ENCODE measurements around the gene PRKD2. TPM values are rescaled to one million over a fixed set of nuclear protein-coding genes. Genes with fewer than 3 reads are reported as not detected.

The PRKD2 gene
- total RNA-seq, 2 experiments from 2014 or later = 78.8 to 84.4 TPM

DNA sequence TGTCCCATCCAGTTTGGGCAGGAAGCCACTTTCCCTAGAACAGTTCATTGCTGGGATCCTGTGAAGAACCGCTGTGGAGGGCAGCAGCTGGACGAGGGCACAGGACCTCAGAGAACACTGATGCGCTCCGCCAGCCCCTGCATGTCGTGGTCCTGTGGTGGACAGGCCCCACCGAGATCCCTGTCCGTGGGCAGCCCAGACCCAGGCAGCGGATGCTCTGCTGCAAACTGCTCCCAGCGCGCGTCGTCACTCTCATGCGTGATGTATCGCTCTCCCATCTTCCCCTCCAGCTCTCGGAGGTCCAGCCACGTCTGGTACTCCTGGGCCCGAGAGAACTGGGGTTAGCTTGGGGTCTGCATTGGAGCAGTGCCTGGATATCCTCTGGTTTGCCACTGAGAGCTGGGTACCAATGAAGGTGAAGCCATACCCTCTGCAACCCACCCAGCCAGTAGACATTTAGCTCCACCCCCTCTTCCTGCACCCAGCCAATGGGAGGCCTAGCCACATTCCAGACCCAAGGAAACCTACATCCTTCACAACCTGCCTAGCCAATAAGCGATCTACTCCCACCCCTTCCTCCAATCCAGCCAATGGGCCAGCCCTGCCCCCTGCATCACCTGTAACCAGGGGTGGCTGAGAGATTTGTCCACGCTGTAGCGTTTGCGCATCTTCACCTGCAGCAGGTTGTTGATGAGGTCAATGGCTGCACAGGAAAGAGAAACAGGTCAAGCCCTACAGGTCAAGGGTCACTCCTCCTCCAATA is 42.3 kb downstream of the PRKD2 start:
- Mint-ChIP-seq H3K9me3 (peaks cover 8% of the 10 kb centered on the region), H3K4me1 (ENCODE audit: low read depth) (peaks cover 9% of the 10 kb centered on the region), H3K4me3 (no peak overlapping the region), H3K27ac (no peak overlapping the region), H3K36me3 (peaks cover 47% of the 10 kb centered on the region), H3K27me3 (no peaks in the 10 kb centered on the region)
- ChIA-PET POLR2A (interaction anchor here (0.6 kb wide), 2 partner anchors 39 to 54 kb away, joined by 3 to 4 read pairs; no protein-coding TSS in a partner anchor), CTCF (interaction anchor here (0.6 to 1.7 kb wide), 4 partner anchors 12 to 361 kb away, joined by 3 to 5 read pairs (median 3); no protein-coding TSS in a partner anchor)
- intact Hi-C loops (cut with micrococcal nuclease) = no loop called here
- DNase-seq = no peak

DNA sequence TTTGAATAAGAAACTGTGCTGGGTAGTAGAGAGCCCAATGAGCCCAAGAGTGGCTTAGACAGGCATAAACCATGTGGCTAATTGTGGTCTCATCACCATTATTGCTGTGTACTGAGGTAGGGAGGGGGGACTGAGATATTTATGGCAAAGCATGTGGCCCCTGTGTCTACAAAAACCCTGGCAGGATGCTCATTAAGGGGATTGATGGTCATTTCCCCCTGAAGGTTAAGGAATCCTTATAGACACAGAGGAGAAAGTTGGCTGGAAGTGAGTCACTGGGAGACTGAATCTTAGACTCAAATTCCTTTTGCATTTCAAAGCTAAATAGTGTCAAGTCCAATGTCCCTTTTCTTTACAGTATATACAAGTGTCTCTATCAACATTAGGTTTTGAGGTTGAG is 46.1 kb downstream of the PRKD2 start:
- no peak overlapping the region for H3K4me3 Mint-ChIP-seq
- intact Hi-C loops (cut with micrococcal nuclease) = no loop called here
- ChIA-PET POLR2A (no interaction called here), CTCF (interaction anchor here (1.0 to 1.7 kb wide), 2 partner anchors 9 to 33 kb away, joined by 3 to 9 read pairs; no protein-coding TSS in a partner anchor)
- no peak overlapping the region for H3K27ac Mint-ChIP-seq
- DNase-seq = no peak
- H3K27me3 Mint-ChIP-seq = no peaks in the 10 kb centered on the region
- peaks cover 27% of the 10 kb centered on the region for H3K36me3 Mint-ChIP-seq
- H3K4me1 Mint-ChIP-seq (ENCODE audit: low read depth) = no peaks in the 10 kb centered on the region
- peaks cover 8% of the 10 kb centered on the region for H3K9me3 Mint-ChIP-seq

DNA sequence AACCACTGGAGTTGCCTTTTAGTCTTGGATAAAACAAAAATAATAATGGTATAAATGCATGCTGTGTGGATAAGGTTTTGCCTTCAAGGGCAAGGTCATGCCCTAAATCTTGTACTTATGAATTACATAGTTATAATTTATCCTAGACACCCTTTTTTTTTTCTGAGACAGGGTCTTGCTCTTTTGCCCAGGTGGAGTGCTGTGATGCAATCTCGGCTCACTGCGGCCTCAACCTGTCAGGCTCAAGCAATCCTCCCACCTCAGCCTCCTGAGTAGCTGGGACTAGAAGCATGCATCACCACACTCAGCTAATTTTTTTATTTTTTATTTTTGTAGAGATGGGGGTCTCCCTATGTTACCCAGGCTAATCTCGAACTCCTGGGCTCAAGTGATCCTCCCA is 48.3 kb downstream of the PRKD2 start:
- Mint-ChIP-seq H3K4me1 (ENCODE audit: low read depth) (no peaks in the 10 kb centered on the region), H3K36me3 (peaks cover 13% of the 10 kb centered on the region), H3K27me3 (no peaks in the 10 kb centered on the region), H3K4me3 (no peak overlapping the region), H3K9me3 (peaks cover 8% of the 10 kb centered on the region), H3K27ac (no peak overlapping the region)
- intact Hi-C loops (cut with micrococcal nuclease) = no loop called here
- no peak for DNase-seq
- CTCF ChIA-PET = no interaction called here
- POLR2A ChIA-PET = interaction anchor here (0.9 kb wide), 1 partner anchor 52 kb away, joined by 3 read pairs; no protein-coding TSS in a partner anchor

DNA sequence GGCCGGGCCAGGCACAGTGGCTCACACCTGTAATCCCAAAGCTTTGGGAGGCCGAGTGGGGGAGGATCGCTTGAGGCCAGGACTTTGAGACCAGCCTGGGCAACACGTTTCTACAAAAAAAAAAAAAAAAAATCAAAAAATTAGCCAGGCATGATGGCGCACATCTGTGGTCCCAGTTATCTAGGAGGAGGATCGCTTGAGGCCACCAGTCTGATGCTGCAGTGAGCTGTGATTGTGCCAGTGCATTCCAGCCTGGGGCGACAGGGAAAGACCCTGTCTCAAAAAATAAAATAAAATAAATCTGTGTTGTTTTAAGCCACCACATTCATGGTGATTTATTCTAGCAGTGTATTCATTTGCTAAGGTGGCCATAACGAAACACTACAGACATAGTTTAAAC is 51.8 kb downstream of the PRKD2 start:
- no peaks in the 10 kb centered on the region for H3K9me3 Mint-ChIP-seq
- H3K4me3 Mint-ChIP-seq = no peak overlapping the region
- ChIA-PET POLR2A (no interaction called here), CTCF (interaction anchor here (1.0 to 1.1 kb wide), 2 partner anchors 19 to 63 kb away, joined by 3 read pairs; no protein-coding TSS in a partner anchor)
- H3K27ac Mint-ChIP-seq = no peak overlapping the region
- no peak for DNase-seq
- intact Hi-C loops (cut with micrococcal nuclease) = no loop called here
- peaks cover 12% of the 10 kb centered on the region for H3K4me1 Mint-ChIP-seq (ENCODE audit: low read depth)
- no peaks in the 10 kb centered on the region for H3K27me3 Mint-ChIP-seq
- H3K36me3 Mint-ChIP-seq = no peaks in the 10 kb centered on the region

DNA sequence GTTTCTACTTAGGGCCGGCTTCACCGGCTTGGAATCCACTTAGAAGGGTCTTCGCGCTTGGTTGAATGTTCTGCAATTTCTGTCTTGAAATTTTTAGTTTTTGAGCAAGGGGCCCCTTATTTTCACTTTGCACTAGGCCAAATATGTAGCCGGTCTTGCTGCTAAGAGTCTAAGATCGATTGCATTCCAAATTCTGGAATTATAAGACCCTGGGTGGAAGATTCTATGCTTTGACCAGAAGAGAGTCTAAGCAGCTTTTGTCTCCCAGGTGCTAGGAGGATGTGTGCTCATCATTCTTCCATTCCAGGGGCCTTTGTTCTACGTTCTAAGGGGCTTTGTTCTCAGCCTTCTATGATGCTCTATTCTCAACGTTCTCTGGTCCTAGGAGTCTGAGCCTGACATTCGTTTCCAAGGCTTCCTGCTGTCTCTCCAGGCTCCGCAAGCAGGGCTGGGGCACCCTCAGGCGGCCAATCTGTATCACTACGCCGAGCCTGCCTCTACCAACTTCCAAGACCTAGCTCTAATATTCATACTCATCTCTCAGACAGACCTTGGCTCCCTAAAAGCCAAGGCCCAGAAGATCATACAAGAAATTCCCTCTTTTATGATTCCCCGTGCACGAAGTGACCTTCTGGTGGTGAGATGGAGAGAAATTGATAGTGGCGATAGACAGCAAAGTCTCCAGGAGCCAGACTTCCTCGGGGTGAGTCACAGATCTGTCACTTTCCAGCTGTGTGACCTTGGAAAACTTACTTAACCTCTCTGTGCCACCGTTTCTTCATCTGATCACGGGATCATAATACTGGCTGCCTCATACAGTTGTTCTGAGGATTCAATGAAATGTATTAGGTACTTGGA is 55.0 kb downstream of the PRKD2 start:
- Mint-ChIP-seq H3K36me3 (no peaks in the 10 kb centered on the region), H3K27me3 (peaks cover 17% of the 10 kb centered on the region), H3K27ac (peak overlapping the region; percentile 57), H3K4me3 (peak overlapping the region; percentile 69), H3K9me3 (no peaks in the 10 kb centered on the region), H3K4me1 (ENCODE audit: low read depth) (peaks cover 18% of the 10 kb centered on the region)
- ChIA-PET POLR2A (interaction anchor here (0.7 to 3.0 kb wide), 9 partner anchors 22 to 61 kb away, joined by 3 to 23 read pairs (median 6); partner anchors contain the start of gene CALM3), CTCF (interaction anchor here (0.6 to 6.2 kb wide), 39 partner anchors 10 to 970 kb away, joined by 3 to 319 read pairs (median 4); partner anchors contain the start of genes AP2S1, CALM3, QPCTL and SLC1A5)
- peak; percentile 89 for DNase-seq
- intact Hi-C loops (cut with micrococcal nuclease) = loop anchor here (1.0 kb wide), 4 partner anchors 28 to 133 kb away; no protein-coding TSS in a partner anchor

DNA sequence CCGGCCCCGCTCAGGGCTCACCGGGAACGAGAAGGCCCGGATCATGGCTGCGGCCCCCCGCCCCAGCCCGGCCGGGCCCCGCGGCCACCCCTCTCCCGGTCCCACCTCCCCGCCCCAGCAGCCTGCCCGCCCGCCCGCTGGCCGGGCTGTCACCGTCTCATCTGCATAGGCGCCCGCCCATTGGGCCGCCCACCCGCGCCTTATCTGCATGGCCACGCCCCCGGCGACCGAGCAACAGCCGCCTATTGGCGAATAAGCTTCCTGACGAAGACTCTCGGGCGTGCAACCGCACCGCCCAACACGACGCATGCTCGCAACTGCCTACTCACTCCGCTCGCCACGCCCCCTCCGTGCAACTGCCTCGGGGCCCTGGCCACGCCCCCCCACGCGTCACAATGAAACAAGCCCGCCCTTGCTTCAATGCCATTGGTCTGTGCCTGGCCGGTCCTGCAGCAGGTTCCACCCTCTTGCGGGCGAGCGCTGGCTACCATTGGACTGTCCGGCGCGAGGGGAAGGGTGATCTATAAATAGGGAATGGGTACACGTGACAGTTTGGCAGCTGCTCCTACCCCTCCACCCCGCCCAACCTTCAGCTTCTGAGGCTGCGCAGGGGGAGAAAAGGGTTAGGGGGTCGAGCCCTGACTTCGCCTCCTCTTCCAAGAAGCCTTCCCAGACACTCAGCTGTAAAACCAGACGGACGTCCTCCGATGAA is 55.7 kb downstream of the PRKD2 start, which contains the start of gene DACT3:
Gene DACT3 (minus strand): TSS at position 163 of the 712 bp plus-strand sequence. CDS start 118 bp downstream, at position 45.
- ChIA-PET CTCF (interaction anchor here (0.6 to 6.2 kb wide), 31 partner anchors 10 to 969 kb away, joined by 3 to 319 read pairs (median 4); partner anchors contain the start of genes AP2S1, CALM3 and QPCTL), POLR2A (interaction anchor here (0.6 to 3.0 kb wide), 10 partner anchors 21 to 257 kb away, joined by 3 to 23 read pairs (median 5); partner anchors contain the start of gene CALM3)
- intact Hi-C loops (cut with micrococcal nuclease) = loop anchor here (1.0 kb wide), 1 partner anchor 27 kb away; no protein-coding TSS in a partner anchor
- H3K4me1 Mint-ChIP-seq (ENCODE audit: low read depth) = peaks cover 20% of the 10 kb centered on the region
- DNase-seq = peak; percentile 100
- no peaks in the 10 kb centered on the region for H3K36me3 Mint-ChIP-seq
- H3K27me3 Mint-ChIP-seq = peaks cover 19% of the 10 kb centered on the region
- H3K4me3 Mint-ChIP-seq = peak within 1 kb of the TSS; percentile 69
- peak within 1 kb of the TSS; percentile 57 for H3K27ac Mint-ChIP-seq
- H3K9me3 Mint-ChIP-seq = no peaks in the 10 kb centered on the region

DNA sequence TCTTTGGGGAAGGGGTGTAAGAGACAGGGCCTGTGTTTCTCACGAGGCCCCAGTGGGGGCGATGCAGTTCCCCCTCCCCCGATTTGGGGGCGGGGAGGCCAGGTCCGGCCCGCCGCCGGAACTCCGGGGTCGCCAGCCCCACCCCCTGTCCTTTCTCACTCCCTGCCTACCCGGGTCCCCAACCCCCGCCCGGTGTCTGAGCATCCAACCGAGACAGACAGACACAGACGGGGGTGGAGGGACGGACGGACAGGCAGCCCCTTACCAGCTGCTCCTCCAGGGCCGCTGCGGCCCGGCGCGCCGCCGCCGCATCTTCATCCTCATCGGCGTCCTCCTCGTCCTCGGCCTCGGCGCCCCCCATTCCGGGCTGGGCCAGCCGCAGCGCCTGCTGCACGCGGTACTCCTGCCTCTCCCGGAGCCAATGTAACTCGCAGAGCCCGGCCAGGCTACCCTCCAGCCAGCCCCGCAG is 56.3 kb downstream of the PRKD2 start:
- Mint-ChIP-seq H3K36me3 (no peaks in the 10 kb centered on the region), H3K27ac (no peak overlapping the region), H3K4me3 (peak overlapping the region; percentile 49), H3K9me3 (no peaks in the 10 kb centered on the region), H3K4me1 (ENCODE audit: low read depth) (peaks cover 20% of the 10 kb centered on the region), H3K27me3 (peaks cover 19% of the 10 kb centered on the region)
- no peak for DNase-seq
- ChIA-PET CTCF (interaction anchor here (0.6 to 6.2 kb wide), 19 partner anchors 12 to 968 kb away, joined by 3 to 319 read pairs (median 3); partner anchors contain the start of genes AP2S1, CALM3 and QPCTL), POLR2A (interaction anchor here (0.6 to 3.0 kb wide), 7 partner anchors 21 to 257 kb away, joined by 3 to 23 read pairs (median 8); partner anchors contain the start of gene CALM3)
- intact Hi-C loops (cut with micrococcal nuclease) = loop anchor here (1.0 kb wide), 1 partner anchor 26 kb away; no protein-coding TSS in a partner anchor

DNA sequence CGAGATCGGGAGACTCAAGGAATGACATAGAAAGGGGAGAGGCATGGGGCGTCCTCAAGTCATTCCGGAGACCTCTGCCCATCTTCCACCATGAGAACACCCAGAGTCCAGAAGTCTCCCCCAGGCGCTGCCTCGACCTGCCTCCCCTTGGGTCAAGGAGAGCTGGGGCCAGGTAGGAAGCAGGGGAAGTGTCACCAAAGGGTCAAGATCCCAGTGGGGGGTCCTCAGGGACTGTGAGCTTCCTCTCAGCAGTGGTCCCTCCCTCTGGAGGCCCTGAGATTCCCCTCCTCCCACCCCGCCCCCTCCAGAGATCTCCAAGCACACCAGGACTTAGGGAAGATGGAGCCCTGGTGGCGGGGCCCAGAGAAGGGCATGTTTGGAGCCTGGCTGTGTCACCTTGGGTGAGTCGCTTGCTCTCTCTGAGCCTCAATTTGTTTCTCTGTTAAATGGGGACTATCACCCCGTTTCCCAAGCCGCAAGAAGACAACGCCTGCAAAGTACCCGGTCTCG is 56.9 kb downstream of the PRKD2 start:
- peak overlapping the region; percentile 49 for H3K4me3 Mint-ChIP-seq
- peaks cover 20% of the 10 kb centered on the region for H3K27me3 Mint-ChIP-seq
- H3K27ac Mint-ChIP-seq = no peak overlapping the region
- H3K36me3 Mint-ChIP-seq = no peaks in the 10 kb centered on the region
- H3K9me3 Mint-ChIP-seq = no peaks in the 10 kb centered on the region
- H3K4me1 Mint-ChIP-seq (ENCODE audit: low read depth) = peaks cover 20% of the 10 kb centered on the region
- CTCF ChIA-PET = interaction anchor here (2.6 to 6.2 kb wide), 2 partner anchors 44 to 58 kb away, joined by 40 to 319 read pairs; partner anchors contain the start of gene CALM3
- no peak for DNase-seq
- POLR2A ChIA-PET = interaction anchor here (3.0 kb wide), 1 partner anchor 59 kb away, joined by 23 read pairs; the partner anchor contains the start of gene CALM3
- intact Hi-C loops (cut with micrococcal nuclease) = no loop called here

DNA sequence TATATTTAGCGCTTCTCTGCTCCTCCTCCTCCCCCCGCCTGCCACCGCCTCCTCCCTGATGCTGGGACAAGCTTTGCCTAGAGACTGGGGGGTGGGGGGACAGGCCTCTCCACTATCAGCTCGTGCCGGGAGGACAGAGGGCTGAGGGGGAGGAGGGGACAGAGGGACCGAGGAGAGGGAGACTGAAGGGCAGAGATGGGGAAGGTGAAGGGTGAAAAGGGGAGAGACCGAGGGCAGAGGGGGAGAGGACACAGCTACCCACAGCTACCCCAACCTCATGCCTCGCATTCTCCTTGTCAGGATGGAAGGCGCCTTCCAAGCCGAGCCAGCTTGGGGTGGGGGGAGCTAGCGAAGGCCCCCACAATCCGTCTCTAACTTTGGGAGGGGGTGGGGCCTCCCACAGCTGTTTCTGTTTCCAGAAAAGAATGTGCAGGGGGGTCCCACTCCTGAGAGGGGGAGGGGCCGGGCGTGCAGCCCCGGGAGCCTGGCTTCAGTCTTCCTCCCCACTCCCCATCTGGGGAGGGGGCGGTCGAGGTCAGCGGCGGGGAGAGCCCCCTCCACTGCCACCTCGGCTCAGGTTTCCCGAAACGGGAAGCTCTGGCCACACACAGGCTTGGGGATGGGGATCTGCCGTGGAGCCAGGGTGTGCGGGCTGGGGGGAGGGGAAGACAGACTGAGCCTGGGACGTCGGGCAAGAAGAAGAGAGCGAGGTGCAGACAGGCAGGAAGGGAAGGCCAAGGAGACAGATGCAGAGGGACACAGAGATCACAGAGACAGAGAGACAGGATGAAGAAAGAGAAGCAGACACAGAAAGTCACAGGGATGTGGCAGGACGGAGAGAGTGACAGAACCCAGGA is 57.5 kb downstream of the PRKD2 start:
- Mint-ChIP-seq H3K36me3 (no peaks in the 10 kb centered on the region), H3K27me3 (peaks cover 26% of the 10 kb centered on the region), H3K27ac (no peak overlapping the region), H3K4me1 (ENCODE audit: low read depth) (peaks cover 20% of the 10 kb centered on the region), H3K9me3 (no peaks in the 10 kb centered on the region), H3K4me3 (peak overlapping the region; percentile 44)
- CTCF ChIA-PET = interaction anchor here (0.7 to 6.2 kb wide), 2 partner anchors 43 to 95 kb away, joined by 5 to 319 read pairs; no protein-coding TSS in a partner anchor
- DNase-seq = no peak
- intact Hi-C loops (cut with micrococcal nuclease) = no loop called here
- POLR2A ChIA-PET = interaction anchor here (0.8 to 3.0 kb wide), 2 partner anchors 52 to 59 kb away, joined by 3 to 23 read pairs; partner anchors contain the start of gene CALM3

DNA sequence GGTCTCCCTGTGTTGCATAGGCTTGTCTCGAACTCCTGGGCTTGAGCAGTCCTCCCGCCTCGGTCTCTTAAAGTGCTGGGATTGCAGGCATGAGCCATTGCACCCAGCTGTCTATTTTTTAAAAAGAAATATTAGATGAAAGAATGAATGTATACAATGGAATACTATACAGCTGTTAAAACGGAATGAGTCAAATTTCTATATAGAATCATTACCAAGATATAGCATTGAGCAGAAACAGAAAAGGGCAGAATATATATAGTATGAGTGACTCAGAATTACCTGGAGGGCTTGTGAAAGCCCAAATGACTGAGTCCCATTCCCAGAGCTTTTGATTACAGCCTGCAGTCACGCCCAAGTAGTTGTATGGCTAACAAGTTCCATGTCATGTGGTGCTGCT is 60.4 kb downstream of the PRKD2 start:
- peaks cover 37% of the 10 kb centered on the region for H3K27me3 Mint-ChIP-seq
- H3K4me1 Mint-ChIP-seq (ENCODE audit: low read depth) = peaks cover 12% of the 10 kb centered on the region
- no peak overlapping the region for H3K27ac Mint-ChIP-seq
- POLR2A ChIA-PET = interaction anchor here (0.6 to 0.7 kb wide), 2 partner anchors 31 to 437 kb away, joined by 3 read pairs; partner anchors contain the start of gene PTGIR
- H3K9me3 Mint-ChIP-seq = no peaks in the 10 kb centered on the region
- intact Hi-C loops (cut with micrococcal nuclease) = no loop called here
- no peaks in the 10 kb centered on the region for H3K36me3 Mint-ChIP-seq
- H3K4me3 Mint-ChIP-seq = no peak overlapping the region
- CTCF ChIA-PET = interaction anchor here (0.6 to 1.0 kb wide), 4 partner anchors 8 to 261 kb away, joined by 3 read pairs; no protein-coding TSS in a partner anchor
- peak; percentile 25 for DNase-seq
